ENCODE measurements around the gene ALLC.

GRCh38 chr2:3726511-3726910 lies 68.5 kb downstream of the ALLC start:
- TF ChIP-seq POLR2A (IDR thresholded peaks at IDR 0.05; ENCODE audit: low read depth, low read length) (no peak), POLR2AphosphoS5 (IDR thresholded peaks at IDR 0.05; ENCODE audit: low read depth, low read length) (no peak)
